D341Med (cell line): Measurements from ENCODE around the gene C19orf25.

Source experiments
- DNase-seq: peaks from one replicate; pipeline ENCODE4 v3.0.0; 2012; ENCODE audit warnings: low spot score

Gene C19orf25

DNA sequence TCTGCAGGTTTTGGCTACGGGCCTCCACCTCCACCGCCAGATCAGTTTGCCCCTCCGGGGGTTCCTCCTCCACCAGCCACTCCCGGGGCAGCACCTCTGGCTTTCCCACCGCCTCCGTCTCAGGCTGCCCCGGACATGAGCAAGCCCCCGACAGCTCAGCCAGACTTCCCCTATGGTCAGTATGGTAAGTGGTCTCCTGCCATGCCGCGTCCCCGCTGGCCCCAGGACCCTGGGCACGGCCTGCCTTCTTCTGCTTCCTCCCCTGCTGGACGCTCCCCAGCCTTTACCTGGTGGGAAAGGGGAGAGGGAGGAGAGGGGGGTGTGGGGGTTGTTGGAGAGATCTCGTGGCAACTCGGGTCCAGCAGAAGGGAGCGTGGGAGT lies 46.5 kb downstream of the C19orf25 start:
- DNase-seq: no peak

DNA sequence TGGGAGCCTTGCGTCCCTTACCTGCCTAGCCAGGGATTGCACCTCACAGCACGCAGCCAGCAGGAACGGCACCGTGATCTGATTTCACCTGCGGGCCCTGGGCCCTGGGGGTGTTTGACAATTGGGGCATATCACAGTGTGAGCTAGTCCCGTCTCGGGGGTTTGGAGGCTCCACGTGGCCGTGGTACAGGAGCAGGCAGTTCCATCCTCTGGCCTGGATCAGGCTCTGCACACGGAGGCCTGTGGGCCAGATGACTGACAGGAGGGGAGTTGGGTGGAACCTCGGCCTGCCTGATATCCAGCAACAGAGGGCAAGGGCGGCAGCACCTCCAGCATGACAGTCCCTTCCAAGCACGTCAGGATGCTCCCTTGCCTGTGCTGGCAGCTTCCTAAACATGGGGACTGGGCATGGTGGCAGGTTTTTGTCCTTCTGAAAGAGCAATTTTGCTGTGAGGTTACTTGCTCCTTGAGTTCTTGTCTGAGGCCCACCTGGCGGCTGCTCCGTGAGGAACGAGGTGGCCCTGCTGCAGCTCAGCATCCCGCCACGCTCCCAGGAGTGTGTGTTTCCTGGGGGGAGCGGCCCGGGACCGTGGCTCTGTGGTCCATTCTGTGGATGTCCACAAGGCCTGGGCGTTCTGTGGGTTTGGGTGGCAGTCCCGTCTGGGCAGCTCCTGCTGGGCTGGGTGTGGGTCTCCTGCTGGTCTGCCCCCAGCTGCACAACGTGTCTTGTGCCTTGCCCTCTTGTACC lies 47.1 kb downstream of the C19orf25 start:
- DNase-seq: no peak

DNA sequence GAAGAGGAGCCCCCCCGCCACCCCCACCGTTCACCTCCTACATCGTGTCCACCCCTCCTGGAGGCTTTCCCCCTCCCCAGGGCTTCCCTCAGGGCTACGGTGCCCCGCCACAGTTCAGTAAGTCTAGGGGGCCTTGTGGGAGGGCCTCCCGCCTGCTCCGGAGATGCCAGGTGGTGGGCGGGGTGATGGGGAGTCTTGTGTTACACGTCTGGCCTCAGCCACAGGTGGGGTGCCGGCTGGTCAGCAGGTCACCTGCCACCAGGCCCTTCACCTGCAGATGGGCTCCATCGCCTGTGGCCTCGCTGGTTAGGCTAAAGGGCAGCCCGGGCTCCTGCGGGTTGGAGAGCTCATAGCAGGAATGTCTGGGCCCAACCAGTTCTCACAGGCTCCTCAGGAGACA lies 48.8 kb downstream of the C19orf25 start:
- no peak for DNase-seq

DNA sequence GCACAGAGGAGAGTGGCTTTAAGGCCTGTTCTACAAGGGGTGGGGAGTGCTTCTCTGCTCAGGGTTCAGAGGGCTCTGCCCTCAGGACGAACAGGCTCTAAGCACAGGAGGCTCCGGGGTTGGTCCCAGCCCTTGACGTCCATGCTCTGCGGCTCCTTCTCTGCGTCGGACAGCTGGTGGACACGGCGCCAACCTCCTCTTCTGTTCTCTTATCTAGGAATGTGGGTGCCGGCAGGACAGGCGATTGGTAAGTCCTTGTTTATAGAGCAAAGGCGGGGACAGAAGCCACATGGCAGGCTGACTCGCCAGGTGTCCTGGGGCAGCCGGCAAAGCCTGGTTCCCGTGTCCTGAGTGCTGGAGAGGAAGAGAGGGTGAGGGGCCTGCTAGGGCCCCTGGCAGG lies 49.3 kb downstream of the C19orf25 start:
- DNase-seq: no peak

DNA sequence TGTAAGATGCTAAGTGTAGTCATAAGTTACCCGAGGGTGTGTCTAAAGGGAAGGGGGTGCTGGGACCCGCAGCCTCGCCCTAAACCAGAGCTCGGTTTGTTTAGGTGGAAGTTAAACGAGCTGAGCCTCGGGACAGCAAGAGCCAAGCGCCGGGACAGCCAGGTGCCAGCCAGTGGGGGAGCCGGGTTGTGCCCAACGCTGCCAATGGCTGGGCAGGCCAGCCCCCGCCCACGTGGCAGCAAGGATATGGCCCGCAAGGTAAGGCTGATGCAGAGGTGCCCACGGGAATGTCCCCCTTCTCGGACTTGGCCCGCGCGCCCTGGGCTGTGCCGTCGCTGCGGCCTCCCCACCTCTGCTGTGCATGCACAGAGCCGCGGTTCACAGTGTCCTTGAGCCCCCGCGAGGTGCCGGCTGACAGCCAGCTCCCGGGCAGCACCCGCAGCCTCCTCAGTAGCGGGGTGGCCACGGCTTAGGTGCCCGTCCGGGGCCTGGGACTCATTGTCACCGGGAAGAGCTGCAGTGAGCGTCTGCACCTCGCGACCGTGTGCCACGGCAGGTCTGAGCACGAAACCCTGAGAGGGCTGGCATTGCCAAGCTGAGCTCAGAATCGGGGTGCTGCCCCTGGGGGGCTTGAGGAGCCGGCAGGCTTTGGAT lies 50.1 kb downstream of the C19orf25 start:
- DNase-seq: no peak

DNA sequence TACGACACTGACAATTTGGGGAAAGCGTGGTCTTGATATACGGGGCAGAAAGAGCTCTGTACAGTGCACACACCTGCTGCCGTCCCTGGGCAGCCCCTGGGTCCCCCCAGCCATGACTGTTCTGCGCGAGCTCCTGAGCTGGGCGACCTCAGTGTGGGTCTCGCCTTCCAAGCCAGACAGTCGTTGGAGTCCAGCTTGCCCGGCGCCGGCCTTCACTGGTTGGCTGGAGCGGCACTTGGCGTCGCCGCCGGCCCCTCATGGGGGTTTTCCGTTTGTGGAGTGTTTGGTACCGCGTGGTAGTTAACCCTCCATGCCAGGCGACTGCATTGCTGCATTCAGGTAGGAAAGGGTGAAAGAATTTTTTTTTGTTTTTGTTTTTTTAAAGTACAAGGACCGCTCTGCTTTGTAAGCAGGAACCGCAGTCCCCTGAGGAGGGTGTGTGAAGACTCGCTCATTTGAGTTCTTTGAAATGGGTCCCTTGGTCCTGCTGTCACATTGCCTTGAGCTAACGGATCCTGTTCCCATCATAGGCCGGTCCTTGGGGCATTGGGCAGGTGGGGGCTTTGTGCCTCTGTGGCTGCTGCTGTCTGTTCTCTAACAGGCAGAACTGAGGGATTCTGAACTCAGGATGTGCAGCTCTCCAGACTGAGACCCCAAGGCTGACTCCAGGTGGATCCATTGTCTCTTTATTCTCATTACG lies 51.6 kb downstream of the C19orf25 start:
- DNase-seq: no peak

DNA sequence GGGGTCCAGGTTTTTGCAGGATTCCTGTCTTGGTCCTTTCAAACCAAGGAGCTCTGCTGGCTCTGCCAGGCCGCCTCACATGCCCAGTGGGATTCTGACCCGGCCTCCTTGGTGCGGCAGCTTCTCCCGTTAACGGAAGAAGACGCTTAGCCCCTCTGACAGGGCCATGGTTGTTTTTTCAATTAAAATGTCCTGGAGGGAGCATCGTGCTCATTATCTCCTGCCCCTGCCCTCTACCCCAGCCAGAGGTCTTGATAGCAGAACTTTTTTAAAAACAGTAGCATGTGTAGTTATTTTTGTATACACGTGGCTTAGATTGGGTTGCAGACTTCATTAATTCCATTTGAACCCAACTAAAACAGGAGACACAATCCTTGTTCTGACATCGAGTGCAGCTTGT lies 52.3 kb downstream of the C19orf25 start:
- DNase-seq: no peak

DNA sequence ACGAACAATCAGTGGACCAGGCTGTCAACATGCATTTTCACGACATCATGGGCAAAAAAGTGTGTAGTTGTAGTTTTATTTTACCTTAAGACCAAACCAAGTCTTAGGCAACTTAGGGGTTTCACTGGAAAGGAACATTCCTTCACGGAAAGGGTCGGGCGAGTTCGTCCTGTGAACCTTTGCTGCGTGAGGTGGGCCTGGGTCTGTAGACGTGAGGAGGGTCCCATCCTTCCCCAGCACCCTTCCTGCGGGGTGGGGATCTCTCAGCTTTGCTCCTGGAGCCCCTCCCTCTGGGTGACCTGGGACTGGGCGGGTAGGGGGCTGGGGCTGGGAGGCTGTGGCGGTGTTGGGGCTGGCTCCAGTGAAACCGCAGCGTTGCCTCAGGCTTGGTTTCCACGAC lies 53.1 kb downstream of the C19orf25 start:
- DNase-seq: no peak

DNA sequence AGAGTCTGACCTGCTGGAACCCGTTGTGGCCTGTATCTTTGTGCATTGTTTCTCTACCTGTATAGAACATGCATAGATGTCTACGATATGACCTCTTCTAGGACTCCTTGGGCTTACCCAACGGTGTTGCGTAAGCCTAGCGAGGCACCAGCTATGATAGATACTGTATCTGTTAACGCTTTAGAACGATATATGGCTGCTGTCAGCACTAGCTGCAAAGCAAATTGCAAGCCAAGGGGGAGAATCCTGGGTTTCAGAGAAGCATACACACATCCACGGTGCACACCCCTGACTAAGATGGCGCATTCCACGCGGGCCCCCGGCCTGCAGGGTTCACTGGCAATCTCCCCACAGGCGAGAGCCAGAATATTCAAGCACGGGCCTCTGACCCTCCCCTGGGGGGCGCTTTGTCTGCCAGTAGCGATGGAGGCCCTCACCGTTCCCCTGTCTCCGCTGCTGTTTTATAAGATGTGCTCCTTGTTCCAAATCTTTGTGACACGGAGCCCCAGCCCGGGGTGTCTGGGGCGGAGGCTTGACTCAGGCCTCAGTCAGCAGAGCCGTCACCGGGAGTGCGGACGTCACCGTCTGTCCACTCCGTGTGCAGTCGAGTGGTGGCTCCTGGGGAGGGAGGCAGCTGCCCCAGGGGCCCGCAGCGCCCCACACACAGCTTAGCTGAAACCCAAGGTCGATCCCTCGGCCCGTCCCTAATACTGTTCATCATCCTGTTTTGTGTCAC lies 53.7 kb downstream of the C19orf25 start:
- DNase-seq: no peak

DNA sequence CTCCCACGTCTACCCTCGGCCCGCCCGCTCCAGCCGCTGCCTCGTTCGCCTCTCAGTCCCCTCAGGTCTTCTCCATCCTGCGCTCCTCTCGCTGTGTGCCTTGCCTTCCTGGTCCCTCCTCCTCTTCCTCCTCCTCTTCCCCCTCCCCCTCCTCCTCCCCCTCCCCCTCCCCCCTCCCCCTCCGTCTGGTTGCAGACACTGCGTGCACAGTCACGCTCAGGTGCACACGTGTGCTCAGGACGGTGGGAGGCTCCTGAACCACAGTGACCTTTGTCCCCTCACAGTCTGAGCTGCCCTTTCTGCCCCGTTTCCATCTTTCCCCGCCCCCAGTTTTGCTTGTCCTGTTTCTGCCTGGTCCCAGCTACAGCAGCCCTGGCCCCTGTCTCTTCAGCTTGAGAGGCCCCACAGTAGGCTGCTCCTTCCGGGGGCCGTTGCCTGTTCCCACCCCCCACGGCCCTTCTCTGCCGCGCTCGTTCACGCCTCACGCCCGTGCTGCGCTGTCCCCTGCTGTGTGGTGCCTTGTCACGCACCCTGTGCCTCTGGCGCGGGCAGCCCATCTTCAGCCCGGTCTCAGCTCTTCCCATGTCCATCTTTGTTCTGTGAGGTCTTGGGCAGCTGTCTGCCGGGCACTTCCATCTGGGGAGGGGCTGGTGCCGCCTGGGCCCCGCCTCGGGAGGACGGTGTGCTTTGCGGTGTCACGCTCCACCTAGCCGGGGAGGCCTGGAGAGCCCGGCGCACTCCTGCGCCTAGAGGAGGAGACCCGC lies 54.6 kb downstream of the C19orf25 start:
- no peak for DNase-seq

DNA sequence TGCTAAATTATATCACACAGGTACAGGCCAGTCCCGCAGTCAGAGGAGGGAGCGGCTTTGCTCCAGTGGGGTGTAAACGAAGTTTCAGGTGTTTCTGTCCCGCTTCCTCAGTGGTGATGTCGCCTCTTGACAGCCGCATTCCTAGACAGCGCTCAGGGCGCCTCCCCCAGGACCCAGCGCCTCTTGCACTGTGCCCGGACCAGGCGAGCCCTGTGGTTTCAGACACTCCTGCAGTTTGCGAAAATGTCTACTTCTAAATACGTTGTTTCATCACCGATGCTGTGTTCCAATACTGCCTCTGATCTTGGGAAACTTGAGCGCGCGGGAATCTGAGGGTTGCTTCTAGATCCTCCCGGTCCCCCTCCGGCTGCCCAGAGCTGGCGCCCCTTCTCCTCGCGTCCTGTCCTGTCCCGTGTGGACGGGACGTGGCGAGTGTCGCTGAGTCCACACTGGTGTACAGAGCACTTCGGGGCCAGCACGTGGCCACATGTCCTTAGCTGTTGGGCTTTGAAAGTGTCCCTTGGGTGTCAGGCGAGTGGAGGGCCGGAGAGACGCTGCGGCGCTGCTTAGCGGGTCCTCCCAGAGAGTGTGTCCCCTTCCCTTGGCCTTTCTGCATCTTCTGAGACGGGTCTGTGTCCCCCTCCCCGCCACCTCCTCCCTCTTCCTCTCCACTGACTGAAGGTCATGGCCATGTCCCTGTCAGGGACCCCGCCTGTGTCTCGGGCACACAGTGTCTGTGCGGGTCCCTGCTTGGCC lies 55.4 kb downstream of the C19orf25 start:
- DNase-seq: no peak
